ENCODE data around the gene OR2D2.

DNA sequence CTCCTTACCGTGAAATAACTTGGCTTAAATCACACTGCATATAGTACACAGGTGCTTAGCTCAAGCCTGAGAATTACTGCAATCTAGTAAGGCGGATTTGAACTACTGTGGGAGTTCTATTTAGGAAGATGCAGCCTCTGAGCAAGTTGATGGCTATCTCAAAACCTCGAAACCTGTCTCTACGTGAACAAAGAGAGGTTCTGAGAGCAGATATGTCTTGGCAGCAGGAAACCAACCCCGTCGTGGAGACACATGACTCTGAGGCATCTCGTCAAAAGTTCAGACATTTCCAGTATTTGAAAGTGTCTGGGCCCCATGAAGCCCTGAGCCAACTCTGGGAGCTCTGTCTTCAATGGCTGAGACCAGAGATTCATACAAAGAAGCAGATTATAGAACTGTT, 39.8 kb upstream of the OR2D2 start:
- TF ChIP-seq, protein P1, sequence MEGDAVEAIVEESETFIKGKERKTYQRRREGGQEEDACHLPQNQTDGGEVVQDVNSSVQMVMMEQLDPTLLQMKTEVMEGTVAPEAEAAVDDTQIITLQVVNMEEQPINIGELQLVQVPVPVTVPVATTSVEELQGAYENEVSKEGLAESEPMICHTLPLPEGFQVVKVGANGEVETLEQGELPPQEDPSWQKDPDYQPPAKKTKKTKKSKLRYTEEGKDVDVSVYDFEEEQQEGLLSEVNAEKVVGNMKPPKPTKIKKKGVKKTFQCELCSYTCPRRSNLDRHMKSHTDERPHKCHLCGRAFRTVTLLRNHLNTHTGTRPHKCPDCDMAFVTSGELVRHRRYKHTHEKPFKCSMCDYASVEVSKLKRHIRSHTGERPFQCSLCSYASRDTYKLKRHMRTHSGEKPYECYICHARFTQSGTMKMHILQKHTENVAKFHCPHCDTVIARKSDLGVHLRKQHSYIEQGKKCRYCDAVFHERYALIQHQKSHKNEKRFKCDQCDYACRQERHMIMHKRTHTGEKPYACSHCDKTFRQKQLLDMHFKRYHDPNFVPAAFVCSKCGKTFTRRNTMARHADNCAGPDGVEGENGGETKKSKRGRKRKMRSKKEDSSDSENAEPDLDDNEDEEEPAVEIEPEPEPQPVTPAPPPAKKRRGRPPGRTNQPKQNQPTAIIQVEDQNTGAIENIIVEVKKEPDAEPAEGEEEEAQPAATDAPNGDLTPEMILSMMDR (optimal IDR thresholded peaks at IDR 0.05 in 1 of 3, IDR thresholded peaks at IDR 0.05 in 1 of 3, conservative IDR thresholded peaks at IDR 0.05 in 1 of 3; ENCODE audit: extremely low read depth in 1 of 3, insufficient read depth in 2 of 3, low read length in 3 of 3): no peak
- TF ChIP-seq EZH2 (IDR thresholded peaks at IDR 0.05; ENCODE audit: low read length): no peak

Data from keratinocyte (primary cell).